Fibroblast of lung (primary cell): Measurements from ENCODE around the gene KPNA6.
"Not testable (repeated sequence)": the region's sequence is repeated elsewhere in the genome, so short reads cannot be mapped to it uniquely, and the experiment has no call there.

ENCODE experiments used
- CTCF ChIP-seq, 2 donors: IDR thresholded peaks in 1 of 2; conservative IDR thresholded peaks in 1 of 2; 1 replicate in 1 of 2; 2 replicates in 1 of 2; pipeline ENCODE4 v1.5.1; 2011 to 2012; ENCODE audit warnings: low read length in 2 of 2, control low read depth in 1 of 2, inconsistent platforms in 1 of 2, low read depth in 1 of 2, mild to moderate bottlenecking in 1 of 2
- EZH2 ChIP-seq: IDR thresholded peaks from 2 replicates; pipeline ENCODE4 v1.5.1; 2012; ENCODE audit warnings: low read length, control low read depth, mild to moderate bottlenecking; ENCODE audit errors: missing control alignments

- TF ChIP-seq CTCF (conservative IDR thresholded peaks at IDR 0.05 in 1 of 2, IDR thresholded peaks at IDR 0.05 in 1 of 2; ENCODE audit: low read depth in 1 of 2, low read length in 2 of 2); EZH2: not testable (repeated sequence)
These were observed 21.5 kb upstream of the KPNA6 start for GRCh38 chr1:32086381-32086780.
